ENCODE data around the gene MYMX.
"Not testable (repeated sequence)": the region's sequence is repeated elsewhere in the genome, so short reads cannot be mapped to it uniquely, and the experiment has no call there.

Gene MYMX

GRCh38 chr6:44188819-44189218 is 27.9 kb upstream of the MYMX start:
- no peak for DNase-seq

GRCh38 chr6:44189257-44189656 is 27.5 kb upstream of the MYMX start:
- no peak for DNase-seq

- no peak for DNase-seq
These were observed 26.0 kb upstream of the MYMX start for GRCh38 chr6:44190715-44191114.

GRCh38 chr6:44192428-44193041 is 24.2 kb upstream of the MYMX start:
- no peak for DNase-seq

GRCh38 chr6:44193307-44193910 is 23.3 kb upstream of the MYMX start:
- no peak for DNase-seq

GRCh38 chr6:44194326-44194725 is 22.4 kb upstream of the MYMX start:
- DNase-seq, result no peak

- not testable (repeated sequence) for DNase-seq
These were observed 20.4 kb upstream of the MYMX start for GRCh38 chr6:44196351-44196750.

GRCh38 chr6:44198684-44199083 is 18.0 kb upstream of the MYMX start:
- no peak for DNase-seq

GRCh38 chr6:44199883-44200282 is 16.8 kb upstream of the MYMX start:
- no peak for DNase-seq

GRCh38 chr6:44201200-44201599 is 15.5 kb upstream of the MYMX start:
- DNase-seq, result no peak

GRCh38 chr6:44201638-44202303 is 15.0 kb upstream of the MYMX start:
- DNase-seq, result no peak

- no peak for DNase-seq
These were observed 14.3 kb upstream of the MYMX start for GRCh38 chr6:44202332-44202971.

GRCh38 chr6:44202972-44203750 is 13.6 kb upstream of the MYMX start:
- no peak for DNase-seq

GRCh38 chr6:44203955-44204354 is 12.8 kb upstream of the MYMX start:
- DNase-seq, result no peak

- DNase-seq, result no peak
These were observed 8.8 kb upstream of the MYMX start for GRCh38 chr6:44207966-44208365.

- DNase-seq, result no peak
These were observed 5.4 kb upstream of the MYMX start for GRCh38 chr6:44211284-44211683.

GRCh38 chr6:44214307-44214706 is 2.4 kb upstream of the MYMX start:
- no peak for DNase-seq

- DNase-seq, result no peak
These were observed 812 bp downstream of the MYMX start for GRCh38 chr6:44217332-44218143.

GRCh38 chr6:44219053-44219814 is 2.5 kb downstream of the MYMX start:
- DNase-seq, result peak; percentile 66

GRCh38 chr6:44219815-44220784 is 3.4 kb downstream of the MYMX start:
- DNase-seq, result no peak

Data from activated effector memory CD4-positive, alpha-beta T cell treated with anti-CD3 and anti-CD28 coated beads, Interleukin-2, amount 50 U/mL, for 16 hours (primary cell).